Measurements from ENCODE around the gene ZBTB26. TPM values are rescaled to one million over a fixed set of nuclear protein-coding genes. Genes with fewer than 3 reads are reported as not detected.
"Not testable (repeated sequence)": the region's sequence is repeated elsewhere in the genome, so short reads cannot be mapped to it uniquely, and the experiment has no call there.

Gene ZBTB26
- total RNA-seq, 1 experiment from 2014 or later = 2.1 TPM

- in situ Hi-C loops (cut with HindIII; ENCODE audit: low sequenced_read_pairs) = no loop called here
- no peak for DNase-seq (ENCODE audit: low spot score)
Measured at GRCh38 chr9:122930541-122931225, 629 bp downstream of the ZBTB26 start.

- in situ Hi-C loops (cut with HindIII; ENCODE audit: low sequenced_read_pairs) = no loop called here
- DNase-seq (ENCODE audit: low spot score) = no peak
Measured at GRCh38 chr9:122929796-122930354, 1.4 kb downstream of the ZBTB26 start.

- in situ Hi-C loops (cut with HindIII; ENCODE audit: low sequenced_read_pairs) = no loop called here
- DNase-seq (ENCODE audit: low spot score) = no peak
Measured at GRCh38 chr9:122923947-122924346, 7.4 kb downstream of the ZBTB26 start.

GRCh38 chr9:122922713-122923112 lies 8.6 kb downstream of the ZBTB26 start:
- in situ Hi-C loops (cut with HindIII; ENCODE audit: low sequenced_read_pairs) = no loop called here
- no peak for DNase-seq (ENCODE audit: low spot score)

- in situ Hi-C loops (cut with HindIII; ENCODE audit: low sequenced_read_pairs) = no loop called here
- DNase-seq (ENCODE audit: low spot score) = no peak
Measured at GRCh38 chr9:122918310-122918709, 13.0 kb downstream of the ZBTB26 start.

- peak; percentile 97 for DNase-seq (ENCODE audit: low spot score)
- in situ Hi-C loops (cut with HindIII; ENCODE audit: low sequenced_read_pairs) = no loop called here
Measured at GRCh38 chr9:122912964-122913673, 18.2 kb downstream of the ZBTB26 start, which contains the start of gene ZBTB6. ZBTB6 (minus strand) TSS chr9:122913323; CDS start chr9:122912072, 1,251 bp downstream.

- in situ Hi-C loops (cut with HindIII; ENCODE audit: low sequenced_read_pairs) = no loop called here
Measured at GRCh38 chr9:122912671-122912963, 18.7 kb downstream of the ZBTB26 start.

GRCh38 chr9:122906122-122906521 lies 25.2 kb downstream of the ZBTB26 start:
- DNase-seq (ENCODE audit: low spot score); in situ Hi-C loops (cut with HindIII; ENCODE audit: low sequenced_read_pairs): not testable (repeated sequence)

More at GRCh38 chr9:122912671-122912963, 18.7 kb downstream of the ZBTB26 start:
- no peak for DNase-seq (ENCODE audit: low spot score)

- peak; percentile 100 for DNase-seq (ENCODE audit: low spot score)
- in situ Hi-C loops (cut with HindIII; ENCODE audit: low sequenced_read_pairs) = no loop called here
Measured at GRCh38 chr9:122904823-122905710, 26.2 kb downstream of the ZBTB26 start, which contains the start of gene RC3H2. RC3H2 (minus strand) TSS chr9:122905359; CDS start chr9:122897509, 7,850 bp downstream.

- DNase-seq (ENCODE audit: low spot score) = peak; percentile 55
- in situ Hi-C loops (cut with HindIII; ENCODE audit: low sequenced_read_pairs) = no loop called here
Measured at GRCh38 chr9:122904466-122904822, 26.9 kb downstream of the ZBTB26 start.

- in situ Hi-C loops (cut with HindIII; ENCODE audit: low sequenced_read_pairs) = no loop called here
Measured at GRCh38 chr9:122900791-122901190, 30.5 kb downstream of the ZBTB26 start.

GRCh38 chr9:122897969-122898368 lies 33.3 kb downstream of the ZBTB26 start:
- no peak for DNase-seq (ENCODE audit: low spot score)
- in situ Hi-C loops (cut with HindIII; ENCODE audit: low sequenced_read_pairs) = no loop called here

More at GRCh38 chr9:122900791-122901190, 30.5 kb downstream of the ZBTB26 start:
- no peak for DNase-seq (ENCODE audit: low spot score)

- no peak for DNase-seq (ENCODE audit: low spot score)
- in situ Hi-C loops (cut with HindIII; ENCODE audit: low sequenced_read_pairs) = no loop called here
Measured at GRCh38 chr9:122888480-122888879, 42.8 kb downstream of the ZBTB26 start.

- in situ Hi-C loops (cut with HindIII; ENCODE audit: low sequenced_read_pairs) = no loop called here
- DNase-seq (ENCODE audit: low spot score) = no peak
Measured at GRCh38 chr9:122883125-122883524, 48.2 kb downstream of the ZBTB26 start.

- in situ Hi-C loops (cut with HindIII; ENCODE audit: low sequenced_read_pairs) = no loop called here
Measured at GRCh38 chr9:122879443-122879842, 51.9 kb downstream of the ZBTB26 start.

GRCh38 chr9:122875523-122875922 lies 55.8 kb downstream of the ZBTB26 start:
- no peak for DNase-seq (ENCODE audit: low spot score)
- in situ Hi-C loops (cut with HindIII; ENCODE audit: low sequenced_read_pairs) = no loop called here

More at GRCh38 chr9:122879443-122879842, 51.9 kb downstream of the ZBTB26 start:
- DNase-seq (ENCODE audit: low spot score) = no peak

- DNase-seq (ENCODE audit: low spot score); in situ Hi-C loops (cut with HindIII; ENCODE audit: low sequenced_read_pairs): not testable (repeated sequence)
Measured at GRCh38 chr9:122867276-122867675, 64.0 kb downstream of the ZBTB26 start.

GRCh38 chr9:122866079-122866478 lies 65.2 kb downstream of the ZBTB26 start:
- in situ Hi-C loops (cut with HindIII; ENCODE audit: low sequenced_read_pairs) = no loop called here
- DNase-seq (ENCODE audit: low spot score) = no peak
